HFFc6 (cell line): ENCODE measurements around the gene LPCAT2. TPM values are rescaled to one million over a fixed set of nuclear protein-coding genes. Genes with fewer than 3 reads are reported as not detected.

Source experiments
- DNase-seq: peaks from one replicate; pipeline ENCODE4 v3.0.0-alpha.2; 2018
- H3K27ac Mint-ChIP-seq: 2 replicates; pipeline ENCODE4 v1.8.0; 2020; ENCODE audit warnings: mild to moderate bottlenecking, mixed read lengths
- H3K27me3 Mint-ChIP-seq: 2 replicates; pipeline ENCODE4 v1.8.0; 2021; ENCODE audit warnings: mild to moderate bottlenecking, moderate library complexity, mixed read lengths; ENCODE audit not compliant: insufficient read depth
- H3K36me3 Mint-ChIP-seq: 2 replicates; pipeline ENCODE4 v1.8.0; 2021; ENCODE audit warnings: low read depth, mixed read lengths
- H3K4me1 Mint-ChIP-seq: 2 replicates; pipeline ENCODE4 v1.8.0; 2020; ENCODE audit warnings: low read depth, mixed read lengths
- H3K4me3 Mint-ChIP-seq: 2 replicates; pipeline ENCODE4 v1.8.0; 2020; ENCODE audit warnings: mild to moderate bottlenecking, moderate library complexity, mixed read lengths
- H3K9me3 Mint-ChIP-seq: 2 replicates; pipeline ENCODE4 v1.8.0; 2020; ENCODE audit warnings: mild to moderate bottlenecking, mixed read lengths
- total RNA-seq, 6 experiments: library from RNA; stranded (reverse); fragmentation: NEBNext Ultra II Directional; extraction: Animal tissue kit (Norgen Biotek cat#: 25700); gene quantifications; 2 replicates in 1 of 6; 3 replicates in 5 of 6; pipeline ENCODE4 v1.2.3, GENCODE V29; 2021
- TF ChIP-seq, protein P1 (sequence below): fragments of 200-600 bp; sonication (generic); IDR thresholded peaks from 2 replicates; pipeline ENCODE4 v1.5.0; 2021; ENCODE audit warnings: antibody characterized with exemption, mild to moderate bottlenecking

LPCAT2 gene
- total RNA-seq, 6 experiments from 2014 or later: 22.3 to 36.1 (median 27.5) TPM

DNA sequence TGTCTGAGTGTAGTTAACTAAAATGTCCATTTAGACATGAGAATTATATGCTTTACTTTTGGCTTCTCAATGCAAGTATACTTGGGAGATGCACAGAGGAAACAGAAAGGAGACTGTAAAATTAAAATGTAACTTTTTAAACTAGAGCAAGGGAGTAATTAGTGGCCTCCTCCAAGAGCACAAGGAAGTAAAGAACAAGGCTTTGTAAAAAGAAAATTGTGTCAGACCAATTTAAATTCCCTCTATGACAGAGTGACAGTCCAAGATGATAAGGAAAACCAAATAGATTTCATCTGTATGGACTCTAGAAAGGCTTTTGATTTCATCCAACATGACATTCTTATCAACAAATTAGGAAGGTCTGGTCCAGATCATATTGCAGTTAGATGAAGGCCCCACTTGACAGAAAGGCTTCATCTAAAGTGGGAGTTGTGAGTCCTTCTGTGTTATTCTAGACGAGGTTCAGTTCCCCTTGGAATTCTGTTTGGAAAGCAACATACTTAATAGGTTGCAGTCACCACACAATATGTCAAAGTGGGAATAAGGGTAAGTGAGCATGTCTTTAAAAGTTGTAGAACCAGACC lies 51.2 kb downstream of the LPCAT2 start:
- TF ChIP-seq, protein P1, sequence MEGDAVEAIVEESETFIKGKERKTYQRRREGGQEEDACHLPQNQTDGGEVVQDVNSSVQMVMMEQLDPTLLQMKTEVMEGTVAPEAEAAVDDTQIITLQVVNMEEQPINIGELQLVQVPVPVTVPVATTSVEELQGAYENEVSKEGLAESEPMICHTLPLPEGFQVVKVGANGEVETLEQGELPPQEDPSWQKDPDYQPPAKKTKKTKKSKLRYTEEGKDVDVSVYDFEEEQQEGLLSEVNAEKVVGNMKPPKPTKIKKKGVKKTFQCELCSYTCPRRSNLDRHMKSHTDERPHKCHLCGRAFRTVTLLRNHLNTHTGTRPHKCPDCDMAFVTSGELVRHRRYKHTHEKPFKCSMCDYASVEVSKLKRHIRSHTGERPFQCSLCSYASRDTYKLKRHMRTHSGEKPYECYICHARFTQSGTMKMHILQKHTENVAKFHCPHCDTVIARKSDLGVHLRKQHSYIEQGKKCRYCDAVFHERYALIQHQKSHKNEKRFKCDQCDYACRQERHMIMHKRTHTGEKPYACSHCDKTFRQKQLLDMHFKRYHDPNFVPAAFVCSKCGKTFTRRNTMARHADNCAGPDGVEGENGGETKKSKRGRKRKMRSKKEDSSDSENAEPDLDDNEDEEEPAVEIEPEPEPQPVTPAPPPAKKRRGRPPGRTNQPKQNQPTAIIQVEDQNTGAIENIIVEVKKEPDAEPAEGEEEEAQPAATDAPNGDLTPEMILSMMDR: no peak
- Mint-ChIP-seq H3K36me3 (peaks cover 23% of the 10 kb centered on the region), H3K4me3 (no peak overlapping the region), H3K4me1 (peaks cover 59% of the 10 kb centered on the region), H3K27me3 (no peaks in the 10 kb centered on the region), H3K9me3 (no peaks in the 10 kb centered on the region), H3K27ac (no peak overlapping the region)
- no peak for DNase-seq

DNA sequence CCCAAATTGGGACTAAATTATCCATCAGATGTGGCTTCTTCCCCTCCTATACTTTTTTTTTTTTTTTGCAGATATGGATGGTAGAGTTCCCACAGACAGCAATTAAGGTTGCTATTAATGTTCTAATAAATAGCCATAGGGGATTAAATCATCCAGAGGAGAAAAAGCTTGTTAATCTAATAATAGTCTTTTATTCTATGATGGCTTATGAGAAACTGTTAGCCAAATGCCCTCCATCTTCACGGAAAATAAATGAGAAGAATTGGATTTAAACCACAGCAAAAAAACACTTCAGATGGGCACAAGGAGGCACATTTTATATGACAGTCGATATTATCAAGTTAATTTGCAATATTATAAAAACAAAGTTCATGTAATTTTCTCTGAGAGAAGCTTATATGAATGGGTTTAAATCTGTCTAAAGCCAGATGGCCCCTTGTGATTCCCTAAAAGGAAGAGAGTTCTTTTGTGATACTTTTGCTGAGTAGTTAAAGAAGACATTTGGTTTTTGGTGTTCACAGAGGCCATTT lies 52.5 kb downstream of the LPCAT2 start:
- TF ChIP-seq, protein P1: no peak
- H3K27ac Mint-ChIP-seq: no peak overlapping the region
- H3K36me3 Mint-ChIP-seq: peaks cover 16% of the 10 kb centered on the region

DNA sequence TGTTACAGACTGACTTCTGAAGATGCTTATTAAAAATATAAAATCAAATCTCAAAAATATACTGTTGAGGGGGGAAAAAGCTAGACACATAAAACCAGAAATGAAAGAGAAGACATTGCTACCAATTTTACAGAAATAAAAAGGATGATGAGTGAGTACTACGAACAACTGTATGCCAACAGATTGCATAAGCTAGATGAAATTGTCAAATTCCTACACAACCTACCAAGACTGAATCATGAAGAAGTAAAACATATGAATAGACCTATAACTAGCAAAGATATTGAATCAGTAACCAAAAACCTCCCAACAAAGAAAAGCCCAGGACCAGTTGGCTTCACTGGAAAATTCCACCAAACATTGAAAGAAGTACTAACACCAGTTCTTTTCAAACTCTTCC lies 54.1 kb downstream of the LPCAT2 start:
- peaks cover 27% of the 10 kb centered on the region for H3K36me3 Mint-ChIP-seq
- DNase-seq: no peak
- H3K4me3 Mint-ChIP-seq: no peak overlapping the region
- peaks cover 2% of the 10 kb centered on the region; the same call in 1 of the 2 replicates for H3K27me3 Mint-ChIP-seq
- peak overlapping the region; percentile 62 for H3K27ac Mint-ChIP-seq
- TF ChIP-seq, protein P1: no peak
- no peaks in the 10 kb centered on the region for H3K9me3 Mint-ChIP-seq
- peaks cover 60% of the 10 kb centered on the region for H3K4me1 Mint-ChIP-seq

More for the DNA sequence above, 52.5 kb downstream of the LPCAT2 start:
- no peak for DNase-seq
- Mint-ChIP-seq H3K4me1 (peaks cover 50% of the 10 kb centered on the region), H3K27me3 (no peaks in the 10 kb centered on the region), H3K9me3 (no peaks in the 10 kb centered on the region), H3K4me3 (no peak overlapping the region)

DNA sequence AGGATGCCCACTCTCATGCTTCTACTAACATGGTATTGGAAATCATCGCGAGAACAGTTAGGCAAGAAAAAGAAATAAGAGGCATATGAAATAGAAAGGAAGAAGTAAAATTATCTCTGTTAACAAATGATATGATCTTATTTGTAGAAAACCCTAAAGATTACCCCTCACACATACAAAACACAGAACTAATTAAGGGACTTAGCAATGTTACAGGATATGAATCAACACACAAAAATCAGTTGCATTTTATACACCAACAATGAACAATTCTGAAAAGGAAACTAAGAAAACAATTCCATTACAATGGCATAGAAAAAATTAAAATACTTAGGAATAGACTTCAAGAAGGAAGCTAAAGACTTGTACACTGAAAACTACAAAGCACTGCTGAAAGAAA lies 54.9 kb downstream of the LPCAT2 start:
- peaks cover 2% of the 10 kb centered on the region; the same call in 1 of the 2 replicates for H3K27me3 Mint-ChIP-seq
- DNase-seq: no peak
- H3K4me3 Mint-ChIP-seq: peak overlapping the region; percentile 29
- TF ChIP-seq, protein P1: no peak
- H3K36me3 Mint-ChIP-seq: peaks cover 21% of the 10 kb centered on the region
- no peaks in the 10 kb centered on the region for H3K9me3 Mint-ChIP-seq
- H3K4me1 Mint-ChIP-seq: peaks cover 61% of the 10 kb centered on the region
- peak overlapping the region; percentile 62 for H3K27ac Mint-ChIP-seq

DNA sequence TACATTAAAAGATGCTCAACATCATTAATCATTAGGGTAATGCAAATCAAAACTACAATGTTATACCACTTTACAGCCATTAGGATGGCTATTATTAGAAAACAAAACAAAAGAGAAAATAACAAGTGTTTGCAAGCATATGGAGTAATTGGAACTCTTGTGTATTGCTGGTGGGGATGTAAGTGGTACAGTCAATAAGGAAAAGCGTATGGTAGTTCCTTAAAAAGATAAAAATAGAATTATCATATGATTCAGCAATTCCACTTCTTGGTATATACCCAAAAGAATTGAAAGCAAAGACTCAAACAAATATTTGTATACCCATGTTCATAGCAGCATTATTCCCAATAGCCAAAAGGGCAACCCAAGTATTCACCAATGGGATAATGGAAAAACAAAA lies 56.2 kb downstream of the LPCAT2 start:
- TF ChIP-seq, protein P1: no peak
- Mint-ChIP-seq H3K27me3 (peaks cover 2% of the 10 kb centered on the region; the same call in 1 of the 2 replicates), H3K4me3 (no peak overlapping the region), H3K4me1 (peaks cover 56% of the 10 kb centered on the region), H3K27ac (no peak overlapping the region), H3K9me3 (no peaks in the 10 kb centered on the region), H3K36me3 (peaks cover 20% of the 10 kb centered on the region)
- DNase-seq: no peak
